T47D (cell line): ENCODE measurements around the gene DNAJC18.

ENCODE experiments used
- DNase-seq, 2 experiments: peaks; one replicate each; pipeline versions ENCODE4 v3.0.0 to v3.0.0-alpha.2; 2011 to 2012; ENCODE audit warnings: low read depth in 1 of 2, low spot score in 1 of 2
- JUND ChIP-seq: IDR thresholded peaks from 2 replicates; pipeline ENCODE4 v1.6.1; 2012; ENCODE audit warnings: low read depth
- in situ Hi-C: cut with HindIII; loops from 2 replicates; pipeline ENCODE4 v1.10.0; 2016; ENCODE audit warnings: low sequenced_read_pairs, low pct_unique_long_range_greater_than_20kb

Gene DNAJC18

DNA sequence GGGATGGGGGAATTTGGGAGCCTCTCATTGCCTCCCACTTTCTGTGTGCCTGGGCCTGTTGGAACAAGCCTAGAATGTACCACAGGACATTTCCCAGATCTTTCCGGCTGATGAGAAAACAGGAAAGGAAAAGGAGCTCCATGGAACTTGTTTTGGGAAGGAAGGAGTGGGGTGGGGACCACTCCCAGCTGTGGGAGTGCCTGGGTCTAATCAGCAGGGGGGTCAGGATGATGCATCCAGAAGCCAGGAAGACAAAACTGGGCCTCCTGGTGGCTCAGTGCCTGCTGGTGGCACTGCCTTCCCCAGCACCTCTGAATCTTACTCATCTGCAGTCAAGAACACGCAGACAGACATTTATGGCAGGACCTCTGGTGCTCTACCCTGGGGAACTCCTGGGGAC is 34.2 kb upstream of the DNAJC18 start:
- no peak for TF ChIP-seq JUND
- DNase-seq: no peak
- in situ Hi-C loops: no loop called here

DNA sequence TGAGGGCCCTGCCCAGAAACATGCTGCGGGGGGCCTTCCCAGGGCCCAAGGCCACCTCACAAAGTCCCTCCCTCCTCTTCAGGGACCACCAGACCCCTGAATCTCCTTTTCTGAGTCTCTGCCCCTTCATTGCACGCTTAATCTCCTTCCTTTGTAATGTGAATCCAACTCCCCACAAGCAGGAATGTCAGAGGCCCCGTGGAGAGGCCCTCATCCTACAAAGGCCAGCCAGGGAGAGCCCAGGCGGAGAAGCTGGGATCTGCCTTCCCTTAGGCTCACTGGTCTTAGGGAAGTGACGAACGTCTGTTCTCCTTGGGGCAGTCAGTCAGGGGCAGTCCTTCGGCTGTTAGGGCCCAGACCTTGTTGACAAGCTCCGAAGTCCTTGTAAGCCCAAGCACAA is 33.8 kb upstream of the DNAJC18 start:
- DNase-seq: no peak
- in situ Hi-C loops: no loop called here
- TF ChIP-seq JUND: no peak

DNA sequence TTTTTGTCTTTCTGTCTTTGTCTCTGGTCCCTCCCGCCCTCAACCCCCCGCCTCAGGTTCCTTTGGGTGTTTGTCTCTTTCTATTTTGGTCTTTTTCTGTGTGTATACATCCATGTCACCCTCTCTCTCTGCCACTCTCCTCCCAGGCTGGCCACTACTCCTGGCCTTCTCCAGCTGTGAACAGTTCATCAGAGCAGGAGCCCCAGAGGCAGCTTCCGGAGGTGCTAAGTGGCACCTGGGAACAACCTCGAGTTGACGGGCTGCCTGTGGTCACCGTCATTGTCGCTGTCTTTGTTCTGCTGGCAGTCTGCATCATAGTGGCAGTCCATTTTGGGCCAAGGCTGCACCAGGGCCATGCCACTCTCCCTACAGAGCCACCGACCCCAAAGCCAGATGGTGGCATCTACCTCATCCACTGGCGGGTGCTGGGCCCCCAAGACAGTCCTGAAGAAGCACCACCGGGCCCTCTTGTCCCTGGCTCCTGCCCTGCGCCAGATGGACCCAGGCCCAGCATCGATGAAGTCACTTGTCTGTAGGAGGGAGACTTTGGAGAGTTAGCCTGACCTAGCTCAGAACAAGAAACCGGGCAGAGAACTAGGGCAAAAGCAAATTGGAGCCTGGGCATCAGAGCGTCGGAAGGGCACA is 33.2 kb upstream of the DNAJC18 start:
- in situ Hi-C loops: no loop called here
- TF ChIP-seq JUND: no peak
- no peak for DNase-seq

DNA sequence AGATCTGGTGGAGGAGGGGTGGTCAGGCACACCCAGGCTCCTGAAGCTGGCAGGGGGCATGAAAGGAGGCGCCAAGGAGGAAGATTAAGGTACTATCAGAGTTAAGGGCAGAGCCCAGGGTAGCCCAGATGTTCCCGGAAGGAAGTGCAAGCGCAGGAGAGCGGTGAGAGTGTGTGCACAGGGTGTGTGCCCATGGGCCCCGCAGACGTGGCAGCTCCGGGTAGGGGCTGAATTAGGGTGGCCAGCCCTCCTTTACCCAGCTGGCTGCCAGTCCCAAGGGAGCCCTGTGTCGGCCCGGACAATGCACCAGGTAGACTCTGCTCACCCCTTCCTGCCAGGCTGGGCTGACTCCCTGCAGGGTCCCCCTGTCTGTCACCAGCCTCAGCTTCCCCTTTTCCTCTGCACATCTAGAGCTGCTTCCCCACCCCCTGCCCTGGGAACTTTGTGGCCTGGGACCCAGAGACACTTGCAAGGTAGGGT is 31.5 kb upstream of the DNAJC18 start, which contains the start of gene SMIM33:
Gene SMIM33 (plus strand): TSS at position 184 of the 480 bp plus-strand sequence. CDS start 118 bp downstream, at position 302.
- in situ Hi-C loops: no loop called here
- no peak for TF ChIP-seq JUND
- DNase-seq: no peak

DNA sequence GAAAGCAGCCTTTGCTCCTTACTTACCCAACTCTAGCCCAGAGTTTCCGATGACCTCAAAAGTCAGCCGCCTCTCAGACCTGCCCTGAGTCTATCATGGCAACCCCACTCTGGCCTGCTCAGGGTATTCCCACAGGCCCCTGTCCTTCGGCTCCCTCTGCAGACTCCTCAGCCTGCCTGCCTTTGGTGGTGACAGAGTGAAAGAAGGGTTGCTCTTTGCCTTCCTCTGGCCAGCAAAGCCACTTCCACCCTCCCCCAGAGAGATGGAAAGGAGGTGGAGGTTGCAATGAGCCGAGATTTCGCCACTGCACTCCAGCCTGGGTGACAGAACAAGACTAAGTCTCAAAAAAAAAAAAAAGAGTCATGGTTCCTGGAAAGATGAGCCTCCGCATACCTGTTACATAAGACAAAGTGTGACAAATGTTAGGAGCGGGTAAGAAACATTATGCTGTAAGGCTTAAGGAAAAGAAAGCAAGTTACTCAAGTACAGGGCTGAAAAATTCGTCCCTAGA is 29.2 kb upstream of the DNAJC18 start:
- no peak for DNase-seq
- no peak for TF ChIP-seq JUND
- in situ Hi-C loops: no loop called here

DNA sequence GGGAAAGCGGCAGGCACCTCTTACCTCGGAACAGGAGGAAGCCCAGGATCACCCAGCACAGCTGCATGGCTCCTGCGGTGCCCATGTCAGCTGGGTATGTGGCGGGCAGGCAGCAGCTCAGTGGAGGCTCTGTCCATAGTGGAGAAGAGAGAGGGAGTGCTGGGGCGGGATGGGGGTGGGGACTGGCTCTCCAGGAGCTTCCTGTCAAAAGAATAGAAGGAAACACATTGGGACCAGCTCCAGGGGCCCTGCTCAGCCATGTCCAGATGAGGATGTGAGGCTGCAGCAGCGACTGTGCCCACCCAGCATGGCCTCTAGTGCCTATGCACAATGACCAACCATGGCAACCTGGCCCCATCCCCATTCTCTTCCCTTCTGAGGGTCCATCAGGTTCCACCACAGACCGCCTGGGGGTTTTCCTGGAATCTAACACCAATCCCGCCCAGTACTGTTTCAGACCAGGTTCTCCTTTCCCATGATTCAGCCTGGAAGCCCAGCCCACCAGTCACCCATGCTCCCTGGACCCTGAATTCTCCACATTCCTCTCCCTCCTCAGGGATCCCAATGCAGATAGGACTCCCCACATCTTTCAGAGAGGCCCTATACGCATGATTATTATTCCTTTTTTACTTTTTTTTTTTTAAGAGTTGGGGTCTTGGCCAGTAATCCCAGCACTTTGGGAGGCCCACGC is 23.4 kb upstream of the DNAJC18 start, which contains the start of gene ECSCR:
Gene ECSCR (minus strand): TSS at position 158 of the 691 bp plus-strand sequence. CDS start 73 bp downstream, at position 85.
- DNase-seq: no peak
- in situ Hi-C loops: no loop called here

DNA sequence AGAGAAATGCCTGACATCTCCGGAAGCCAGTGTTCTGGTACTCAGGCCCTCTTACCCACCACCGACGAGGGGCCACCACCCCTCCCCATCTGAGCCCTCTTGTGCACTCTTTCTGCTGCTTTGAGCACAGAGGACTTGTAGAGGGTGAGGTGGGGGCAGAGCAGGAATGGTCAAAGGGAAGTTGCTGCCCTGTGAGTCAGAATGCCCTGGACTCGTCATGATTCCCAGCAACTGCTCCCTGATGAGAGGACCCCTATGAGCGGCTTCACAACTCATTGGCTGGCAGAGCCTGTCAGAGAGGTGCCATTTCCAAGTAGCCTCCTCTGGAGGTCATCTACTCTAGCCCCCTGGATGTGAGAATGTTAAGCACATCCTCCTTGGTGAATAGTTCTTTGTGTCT is 22.4 kb upstream of the DNAJC18 start:
- no peak for DNase-seq
- in situ Hi-C loops: no loop called here
- TF ChIP-seq JUND: no peak

More for the DNA sequence above, 23.4 kb upstream of the DNAJC18 start, which contains the start of gene ECSCR:
- no peak for TF ChIP-seq JUND

DNA sequence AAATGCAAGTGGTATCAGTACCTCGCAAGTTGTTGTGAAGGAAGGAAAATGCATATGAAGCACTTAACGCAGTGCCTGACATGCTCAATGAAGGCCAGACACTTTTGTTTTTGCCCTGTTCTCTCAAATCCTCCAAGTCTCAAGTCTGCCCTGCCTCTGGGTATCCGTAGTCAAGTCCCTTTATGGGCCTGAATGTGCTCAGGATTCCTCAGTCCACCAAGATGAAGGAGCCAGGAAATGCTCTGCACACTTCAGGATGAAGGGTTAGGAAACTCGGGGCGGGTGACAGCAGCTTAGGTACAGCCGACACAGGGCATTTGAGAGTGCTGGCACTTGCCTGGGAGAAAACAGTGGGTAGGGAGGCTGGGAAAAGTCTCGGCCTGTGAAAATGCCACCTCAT is 21.9 kb upstream of the DNAJC18 start:
- no peak for TF ChIP-seq JUND
- DNase-seq: no peak

DNA sequence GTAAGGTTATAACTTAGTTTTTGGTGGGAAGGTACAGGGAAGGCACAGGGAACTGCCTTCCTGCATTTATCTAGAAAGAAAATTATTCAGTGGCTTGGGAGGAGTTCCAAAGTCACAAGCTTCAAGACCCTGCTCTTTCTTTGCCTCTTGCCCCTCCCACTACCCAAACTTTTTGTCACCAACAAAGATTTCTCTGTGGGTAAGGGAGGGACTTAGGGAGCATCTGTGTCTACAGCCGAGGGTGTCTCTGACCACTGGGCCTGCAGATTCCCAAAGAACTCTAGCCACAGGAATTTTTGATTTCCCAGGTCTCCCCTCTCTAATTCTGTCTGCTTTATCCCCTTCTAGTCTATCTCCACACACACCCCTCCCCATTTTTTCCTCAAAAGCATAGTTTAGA is 21.1 kb upstream of the DNAJC18 start:
- no peak for TF ChIP-seq JUND
- no peak for DNase-seq
- in situ Hi-C loops: no loop called here

More for the DNA sequence above, 21.9 kb upstream of the DNAJC18 start:
- in situ Hi-C loops: no loop called here

DNA sequence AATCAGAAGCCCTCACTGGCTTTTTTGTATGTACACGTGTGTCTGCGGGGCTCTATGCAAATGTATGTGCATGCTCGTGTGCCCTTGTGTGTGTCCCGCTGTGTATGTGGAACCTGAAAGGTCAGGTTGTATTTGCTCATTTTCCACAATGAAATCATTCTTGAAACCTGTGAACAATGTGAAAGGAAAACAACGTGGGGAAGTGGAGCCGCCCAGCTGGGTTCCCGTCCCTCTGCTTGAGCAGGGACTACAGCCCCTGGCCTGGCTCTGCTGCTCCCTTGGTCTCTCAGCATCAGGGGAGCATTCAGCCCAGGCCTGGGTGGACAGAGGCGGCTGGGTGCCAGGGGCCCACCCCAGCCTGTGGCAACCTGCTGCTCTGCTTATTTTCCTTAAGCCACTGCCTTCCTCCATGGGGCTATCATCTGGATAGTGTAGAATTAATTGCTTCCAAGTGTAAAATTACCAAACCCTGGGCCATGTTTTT is 20.2 kb upstream of the DNAJC18 start:
- in situ Hi-C loops: no loop called here
- no peak for TF ChIP-seq JUND
- peak in 1 of 2 experiments; percentile 69 for DNase-seq

DNA sequence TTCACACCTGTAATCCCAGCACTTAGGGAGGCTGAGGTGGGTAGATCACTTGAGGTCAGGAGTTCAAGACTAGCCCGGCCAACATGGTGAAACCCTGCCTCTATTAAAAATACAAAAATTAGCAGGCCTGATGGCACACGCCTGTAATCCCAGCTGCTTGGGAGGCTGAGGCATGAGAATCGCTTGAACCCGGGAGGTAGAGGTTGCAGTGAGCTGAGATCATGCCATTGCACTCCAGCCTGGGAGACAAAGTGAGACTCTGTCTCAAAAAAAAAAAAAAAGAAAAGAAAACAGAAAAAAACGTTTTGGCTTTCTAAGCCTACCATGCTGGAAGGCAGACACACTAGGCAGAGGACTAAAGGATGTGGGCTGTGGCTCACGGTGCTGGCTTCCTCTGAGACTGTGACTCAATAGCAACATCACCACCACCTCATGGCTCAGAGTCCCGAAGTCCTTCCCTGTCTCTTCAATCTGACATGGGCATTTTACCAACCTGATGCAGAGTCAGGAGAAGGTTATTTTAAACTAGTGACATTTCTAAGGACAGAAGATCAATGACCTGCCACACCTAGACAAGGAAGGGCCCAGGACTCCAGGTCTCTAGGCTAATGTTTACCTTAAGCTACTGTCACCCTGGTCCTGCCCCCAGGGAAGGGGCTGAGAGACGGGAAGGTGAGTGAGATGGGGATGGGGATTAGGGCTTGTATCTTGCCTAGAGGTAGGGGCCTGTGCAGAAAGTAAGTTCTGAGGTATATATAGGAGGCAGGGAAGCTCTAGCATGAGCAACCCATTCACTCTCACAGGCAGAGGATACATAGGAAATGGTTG is 19.5 kb upstream of the DNAJC18 start:
- TF ChIP-seq JUND: no peak

DNA sequence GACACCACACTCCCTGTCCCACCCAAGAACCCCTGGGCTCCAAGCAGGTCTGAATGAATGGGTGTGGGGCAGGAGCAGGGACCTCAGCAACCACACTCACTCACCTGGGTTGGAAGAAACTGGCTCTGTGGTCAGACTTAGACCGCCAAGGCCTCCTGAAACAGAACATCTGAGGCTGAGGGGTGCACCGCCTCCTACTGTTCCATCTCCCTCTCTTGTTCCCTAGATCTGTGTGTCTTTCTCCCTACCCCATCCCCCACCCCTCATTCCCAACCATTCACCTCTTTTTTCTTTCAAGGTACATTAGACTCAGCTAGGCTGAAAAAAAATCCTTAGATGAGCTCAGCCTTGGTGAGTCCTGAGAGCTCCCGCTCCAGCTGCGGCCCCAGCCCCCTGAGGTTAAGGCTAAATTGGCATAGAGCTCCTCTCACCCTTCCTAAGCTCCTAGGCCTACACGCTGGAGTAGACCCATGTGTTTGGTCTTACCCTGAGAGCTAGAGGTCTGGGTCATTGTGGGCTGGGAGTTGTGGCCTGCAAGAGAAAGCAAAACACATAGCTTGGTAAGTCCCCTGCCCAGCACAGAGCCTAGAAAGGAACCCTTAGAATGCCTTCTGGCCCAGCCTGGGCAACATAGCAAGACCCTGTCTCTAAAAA is 18.5 kb upstream of the DNAJC18 start:
- in situ Hi-C loops: no loop called here
- DNase-seq: no peak

More for the DNA sequence above, 19.5 kb upstream of the DNAJC18 start:
- DNase-seq: no peak
- in situ Hi-C loops: no loop called here

More for the DNA sequence above, 18.5 kb upstream of the DNAJC18 start:
- no peak for TF ChIP-seq JUND
